OCI-LY3 (cell line): Measurements from ENCODE around the gene FRAS1.

Source experiments
- H2AFZ ChIP-seq: fragments of 200-600, 300-600 bp; shearing (Covaris generic); 2 replicates; pipeline ENCODE4 v1.6.0; 2014; ENCODE audit warnings: antibody characterized with exemption, low read depth, low read length
- H3K27ac ChIP-seq: fragments of 200-600, 300-600 bp; sonication (generic); 2 replicates; pipeline ENCODE4 v1.5.1; 2014; ENCODE audit warnings: mild to moderate bottlenecking, low read length, moderate library complexity, mixed read lengths
- H3K27me3 ChIP-seq: fragments of 200-600, 300-600 bp; sonication (generic); 2 replicates; pipeline ENCODE4 v1.6.1; 2014; ENCODE audit warnings: low read depth, low read length, mixed read lengths
- H3K36me3 ChIP-seq: fragments of 200-600, 300-600 bp; sonication (generic); replicated peaks from 2 replicates; pipeline ENCODE3; 2014; ENCODE audit warnings: low read depth, low read length, mixed read lengths
- H3K4me1 ChIP-seq: fragments of 300-600, 200-600 bp; sonication (generic); 2 replicates; pipeline ENCODE4 v1.6.1; 2014; ENCODE audit warnings: low read length, mixed read lengths
- H3K4me2 ChIP-seq: fragments of 200-600, 300-600 bp; sonication (generic); 2 replicates; pipeline ENCODE4 v1.6.1; 2014; ENCODE audit warnings: low read length, mixed read lengths
- H3K4me3 ChIP-seq: fragments of 300-600, 200-600 bp; sonication (generic); 2 replicates; pipeline ENCODE4 v1.5.1; 2014; ENCODE audit warnings: antibody characterized with exemption, mild to moderate bottlenecking, low read length, moderate library complexity
- H3K79me2 ChIP-seq: fragments of 300-600, 200-600 bp; shearing (Covaris generic); 2 replicates; pipeline ENCODE4 v1.6.1; 2014; ENCODE audit warnings: mild to moderate bottlenecking, low read length, mixed read lengths
- H3K9ac ChIP-seq: fragments of 300-600, 200-600 bp; shearing (Covaris generic); 2 replicates; pipeline ENCODE4 v1.6.0; 2014; ENCODE audit warnings: mild to moderate bottlenecking, low read length, moderate library complexity
- H3K9me3 ChIP-seq: fragments of 200-600, 300-600 bp; shearing (Covaris generic); 2 replicates; pipeline ENCODE4 v1.6.1; 2014; ENCODE audit warnings: low read length, mixed read lengths; ENCODE audit not compliant: insufficient read depth
- H4K20me1 ChIP-seq: fragments of 200-600, 300-600 bp; sonication (generic); 2 replicates; pipeline ENCODE4 v1.6.1; 2016; ENCODE audit warnings: low read length, mixed read lengths; ENCODE audit not compliant: insufficient read depth
- CTCF ChIP-seq: fragments of 200-600, 300-600 bp; sonication (generic); IDR thresholded peaks from 2 replicates; pipeline ENCODE4 v1.5.1; 2014; ENCODE audit warnings: antibody characterized with exemption, low read length, low read depth
- EZH2phosphoT487 ChIP-seq: fragments of 200-600 bp; shearing (Covaris generic); IDR thresholded peaks from 2 replicates; pipeline ENCODE4 v1.6.1; 2018; ENCODE audit warnings: antibody characterized with exemption, mixed run types, low read depth

FRAS1 gene

GRCh38 chr4:78468272-78468671 is 411.1 kb downstream of the FRAS1 start:
- Histone ChIP-seq H3K9ac (no peak overlapping the region), H3K27ac (no peak overlapping the region), H4K20me1 (no peaks in the 10 kb centered on the region), H3K79me2 (no peaks in the 10 kb centered on the region), H3K9me3 (no peaks in the 10 kb centered on the region), H3K36me3 (no peaks in the 10 kb centered on the region), H2AFZ (no peak overlapping the region), H3K27me3 (no peaks in the 10 kb centered on the region), H3K4me2 (no peak overlapping the region), H3K4me3 (no peak overlapping the region), H3K4me1 (no peaks in the 10 kb centered on the region)
- TF ChIP-seq CTCF (no peak), EZH2phosphoT487 (no peak)

GRCh38 chr4:78476108-78476704 is 419.1 kb downstream of the FRAS1 start:
- H3K4me3 ChIP-seq = no peak overlapping the region
- no peaks in the 10 kb centered on the region for H3K4me1 ChIP-seq
- H3K36me3 ChIP-seq = no peaks in the 10 kb centered on the region
- H3K27me3 ChIP-seq = no peaks in the 10 kb centered on the region
- no peaks in the 10 kb centered on the region for H3K9me3 ChIP-seq
- H2AFZ ChIP-seq = no peak overlapping the region
- TF ChIP-seq CTCF (no peak), EZH2phosphoT487 (no peak)
- no peaks in the 10 kb centered on the region for H3K79me2 ChIP-seq
- no peak overlapping the region for H3K27ac ChIP-seq
- H4K20me1 ChIP-seq = no peaks in the 10 kb centered on the region
- no peak overlapping the region for H3K4me2 ChIP-seq
- H3K9ac ChIP-seq = no peak overlapping the region

GRCh38 chr4:78477276-78477675 is 420.2 kb downstream of the FRAS1 start:
- no peaks in the 10 kb centered on the region for H3K79me2 ChIP-seq
- H3K36me3 ChIP-seq = no peaks in the 10 kb centered on the region
- no peak overlapping the region for H3K27ac ChIP-seq
- no peaks in the 10 kb centered on the region for H3K4me1 ChIP-seq
- H2AFZ ChIP-seq = no peak overlapping the region
- no peak overlapping the region for H3K9ac ChIP-seq
- TF ChIP-seq EZH2phosphoT487 (no peak), CTCF (no peak)
- H4K20me1 ChIP-seq = no peaks in the 10 kb centered on the region
- no peak overlapping the region for H3K4me3 ChIP-seq
- no peaks in the 10 kb centered on the region for H3K9me3 ChIP-seq
- no peaks in the 10 kb centered on the region for H3K27me3 ChIP-seq
- no peak overlapping the region for H3K4me2 ChIP-seq

- no peak overlapping the region for H2AFZ ChIP-seq
- H3K79me2 ChIP-seq = no peaks in the 10 kb centered on the region
- H3K36me3 ChIP-seq = no peaks in the 10 kb centered on the region
- H3K9me3 ChIP-seq = no peaks in the 10 kb centered on the region
- H3K4me3 ChIP-seq = no peak overlapping the region
- no peak overlapping the region for H3K9ac ChIP-seq
- no peaks in the 10 kb centered on the region for H3K27me3 ChIP-seq
- no peak overlapping the region for H3K4me2 ChIP-seq
- no peaks in the 10 kb centered on the region for H3K4me1 ChIP-seq
- H4K20me1 ChIP-seq = no peaks in the 10 kb centered on the region
- H3K27ac ChIP-seq = no peak overlapping the region
- TF ChIP-seq EZH2phosphoT487 (no peak), CTCF (no peak)
Measured at GRCh38 chr4:78478523-78478922, 421.4 kb downstream of the FRAS1 start.
